ENCODE measurements around the gene EGFL7.
"Not testable (repeated sequence)": the region's sequence is repeated elsewhere in the genome, so short reads cannot be mapped to it uniquely, and the experiment has no call there.

Gene EGFL7

DNA sequence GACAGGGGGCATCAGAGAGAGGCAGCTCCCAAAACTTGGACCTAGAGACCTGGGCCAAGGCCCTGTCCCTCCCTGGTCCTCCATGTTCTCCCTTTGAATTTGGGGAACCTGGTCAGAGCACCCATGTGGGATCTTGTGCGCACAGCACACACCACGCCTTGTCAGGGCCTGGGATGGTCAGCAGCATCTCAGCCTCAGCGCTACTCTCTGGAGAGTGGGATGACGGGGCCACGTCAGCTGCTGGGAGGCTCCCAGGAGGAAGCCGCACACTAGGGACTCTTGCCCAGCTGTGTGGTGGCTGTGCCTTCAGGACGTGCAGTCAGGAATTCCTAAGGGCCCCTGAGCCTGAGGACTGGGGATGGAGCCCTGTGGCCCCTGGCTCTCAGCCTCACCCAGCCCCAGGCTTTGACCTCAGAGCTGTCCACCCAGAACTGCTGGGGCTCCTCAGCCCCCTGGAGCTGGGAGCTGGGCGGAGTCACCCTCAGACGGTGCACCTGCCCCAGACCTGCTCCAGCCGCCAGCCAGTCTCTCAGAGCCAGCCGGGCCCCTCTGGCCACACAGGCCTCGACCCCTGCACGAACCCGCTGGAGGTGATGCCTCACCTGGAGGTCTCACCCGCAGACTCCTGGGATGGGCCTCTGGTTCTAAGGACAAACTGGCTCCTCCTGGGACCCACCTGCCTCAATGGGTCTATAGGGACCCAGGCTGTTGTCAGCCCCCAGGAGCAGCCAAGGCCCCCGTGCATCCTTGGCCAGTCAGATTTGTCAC is 38.3 kb upstream of the EGFL7 start:
- no peak for DNase-seq (ENCODE audit: low read depth, low spot score)

GRCh38 chr9:136625101-136626065 is 37.3 kb upstream of the EGFL7 start:
- DNase-seq (ENCODE audit: low read depth, low spot score) = peak; percentile 60

GRCh38 chr9:136626066-136626725 is 36.5 kb upstream of the EGFL7 start:
- DNase-seq (ENCODE audit: low read depth, low spot score) = no peak

DNA sequence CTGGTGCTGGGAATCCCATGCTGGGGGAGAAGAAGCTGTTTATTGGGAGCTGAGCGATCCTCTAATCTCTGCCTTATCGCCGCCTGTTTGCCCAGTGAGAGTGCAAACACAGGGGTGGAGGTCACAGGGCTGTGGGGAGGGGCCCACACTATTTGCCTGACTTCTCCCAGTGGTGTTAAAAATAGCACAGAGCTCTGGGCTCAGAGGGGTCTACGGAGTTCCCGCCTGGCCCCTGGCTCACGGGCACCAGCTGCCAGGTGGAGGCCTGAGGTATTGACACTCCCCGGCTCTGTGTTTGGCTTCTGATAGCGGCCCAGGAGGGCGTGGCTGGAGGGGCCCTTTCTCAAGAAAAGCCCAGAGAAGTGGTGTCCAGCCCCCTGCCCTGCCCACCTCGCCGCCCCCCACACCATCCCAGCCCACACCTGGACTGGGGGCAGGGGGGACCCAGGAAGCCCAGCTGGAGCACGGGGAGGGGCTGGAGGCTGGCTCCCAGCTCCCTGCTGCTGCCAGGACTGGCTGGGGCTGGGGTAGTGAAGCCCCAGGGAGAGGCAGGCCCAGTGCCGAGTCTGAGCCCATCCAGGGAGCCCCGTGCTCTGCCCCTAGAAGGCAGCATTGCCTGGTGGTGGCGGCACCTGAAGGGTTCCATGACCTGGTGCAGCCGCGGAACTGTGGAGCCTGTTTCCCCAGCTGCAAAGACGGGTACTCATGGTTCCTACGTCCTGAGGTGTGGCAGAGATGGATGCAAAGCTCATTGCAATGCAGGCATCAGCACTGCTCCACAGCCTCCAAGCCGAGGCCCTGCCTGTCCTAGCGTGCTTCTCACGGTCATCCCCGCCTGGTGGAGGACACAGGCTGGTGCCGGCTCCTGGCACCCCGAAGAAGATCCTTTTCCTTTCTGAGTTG is 35.7 kb upstream of the EGFL7 start:
- no peak for DNase-seq (ENCODE audit: low read depth, low spot score)

GRCh38 chr9:136627703-136628102 is 35.0 kb upstream of the EGFL7 start:
- DNase-seq (ENCODE audit: low read depth, low spot score) = no peak

DNA sequence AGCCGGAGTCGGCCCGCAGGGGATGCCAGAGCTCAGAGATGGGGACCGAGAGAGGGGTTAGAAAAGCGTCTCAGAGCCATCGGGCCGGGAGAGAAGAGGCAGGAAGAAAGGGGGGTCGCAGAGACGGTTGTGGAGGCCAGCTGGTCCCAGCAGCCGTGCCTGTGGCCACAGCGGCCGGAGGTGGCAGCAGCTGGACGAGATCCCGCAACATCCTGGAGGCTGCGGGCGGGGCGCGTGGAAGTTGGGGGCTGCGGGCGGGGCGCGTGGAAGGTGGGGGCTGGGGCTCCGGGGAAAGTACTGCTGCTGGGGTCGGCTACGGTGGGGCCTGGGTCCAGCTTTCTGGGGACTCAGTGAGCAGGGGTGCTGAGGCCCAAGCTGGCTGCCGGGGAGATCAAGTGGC is 34.4 kb upstream of the EGFL7 start:
- DNase-seq (ENCODE audit: low read depth, low spot score) = no peak

GRCh38 chr9:136629001-136629878 is 33.5 kb upstream of the EGFL7 start:
- no peak for DNase-seq (ENCODE audit: low read depth, low spot score)

DNA sequence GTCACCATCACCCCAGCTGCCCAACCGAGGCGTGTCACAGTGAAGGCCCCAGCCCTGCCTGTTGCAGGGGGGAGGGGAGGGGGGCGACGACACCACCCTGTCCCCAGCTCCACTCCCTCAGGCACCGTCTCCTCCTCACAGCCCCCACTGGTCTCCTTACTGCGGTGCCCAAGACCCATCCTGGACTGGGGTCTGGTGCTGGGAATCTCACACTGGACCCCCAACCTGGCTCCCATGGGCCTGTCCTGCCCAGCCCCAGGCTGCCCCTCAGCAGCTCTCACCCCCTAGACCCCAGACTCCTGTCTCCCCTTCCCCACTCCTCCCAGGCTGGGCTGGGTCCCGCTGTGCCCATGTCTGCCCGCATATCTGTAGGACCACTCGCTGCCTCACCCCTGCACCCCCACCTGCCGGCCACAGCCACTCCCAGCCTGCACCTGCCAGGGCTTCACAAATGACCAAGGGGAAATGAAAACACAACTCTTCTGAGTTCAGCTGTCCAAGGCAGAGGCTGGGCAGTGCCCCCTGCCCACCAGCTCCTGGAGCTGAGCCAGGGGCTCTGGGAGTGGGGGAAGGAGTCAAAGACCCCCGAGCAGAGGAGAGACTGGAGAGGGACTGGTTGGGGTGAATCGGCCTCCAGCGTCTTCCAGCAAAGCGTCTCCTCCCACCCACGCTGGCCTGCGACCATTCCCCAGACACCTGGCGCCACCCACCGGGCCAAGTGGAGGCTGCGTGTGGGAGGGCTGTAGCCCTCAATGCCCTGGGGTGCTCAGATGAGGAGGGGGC is 32.6 kb upstream of the EGFL7 start:
- peak; percentile 87 for DNase-seq (ENCODE audit: low read depth, low spot score)

DNA sequence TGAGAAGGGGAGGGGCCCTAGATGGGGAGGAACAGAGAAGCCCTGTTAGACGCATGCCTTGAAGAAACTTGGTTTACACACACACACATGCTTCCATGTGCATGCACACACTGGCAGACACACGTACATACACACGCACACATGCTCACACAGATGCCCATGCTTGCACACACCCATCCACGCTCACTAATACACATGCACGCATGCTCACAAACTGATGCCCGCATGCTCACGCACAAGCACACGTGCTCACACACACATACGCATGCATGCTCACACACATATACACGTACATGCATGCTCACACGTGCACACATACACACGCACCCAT is 32.1 kb upstream of the EGFL7 start:
- DNase-seq (ENCODE audit: low read depth, low spot score) = no peak

GRCh38 chr9:136631038-136632000 is 31.4 kb upstream of the EGFL7 start:
- peak; percentile 83 for DNase-seq (ENCODE audit: low read depth, low spot score)

- not testable (repeated sequence) for DNase-seq (ENCODE audit: low read depth, low spot score)
Observed at GRCh38 chr9:136632072-136632471, 30.6 kb upstream of the EGFL7 start.

DNA sequence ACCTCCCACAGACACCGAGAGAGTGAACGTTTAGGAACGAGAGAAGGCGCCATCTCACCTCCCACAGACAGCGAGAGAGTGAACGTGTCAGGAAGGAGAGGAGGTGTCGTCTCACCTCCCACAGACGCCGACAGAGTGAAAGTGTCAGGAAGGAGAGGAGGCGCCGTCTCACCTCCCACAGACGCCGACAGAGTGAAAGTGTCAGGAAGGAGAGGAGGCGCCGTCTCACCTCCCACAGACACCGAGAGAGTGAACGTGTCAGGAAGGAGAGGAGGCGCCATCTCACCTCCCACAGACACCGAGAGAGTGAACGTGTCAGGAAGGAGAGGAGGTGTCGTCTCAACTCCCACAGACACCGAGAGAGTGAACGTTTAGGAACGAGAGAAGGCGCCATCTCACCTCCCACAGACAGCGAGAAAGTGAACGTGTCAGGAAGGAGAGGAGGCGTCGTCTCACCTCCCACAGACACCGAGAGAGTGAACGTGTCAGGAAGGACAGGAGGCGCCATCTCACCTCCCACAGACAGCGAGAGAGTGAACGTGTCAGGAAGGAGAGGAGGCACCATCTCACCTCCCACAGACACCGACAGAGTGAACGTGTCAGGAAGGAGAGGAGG is 30.1 kb upstream of the EGFL7 start:
- not testable (repeated sequence) for DNase-seq (ENCODE audit: low read depth, low spot score)

- no peak for DNase-seq (ENCODE audit: low read depth, low spot score)
Observed at GRCh38 chr9:136634904-136635303, 27.8 kb upstream of the EGFL7 start.

- DNase-seq (ENCODE audit: low read depth, low spot score) = no peak
Observed at GRCh38 chr9:136640171-136641111, 22.3 kb upstream of the EGFL7 start.

DNA sequence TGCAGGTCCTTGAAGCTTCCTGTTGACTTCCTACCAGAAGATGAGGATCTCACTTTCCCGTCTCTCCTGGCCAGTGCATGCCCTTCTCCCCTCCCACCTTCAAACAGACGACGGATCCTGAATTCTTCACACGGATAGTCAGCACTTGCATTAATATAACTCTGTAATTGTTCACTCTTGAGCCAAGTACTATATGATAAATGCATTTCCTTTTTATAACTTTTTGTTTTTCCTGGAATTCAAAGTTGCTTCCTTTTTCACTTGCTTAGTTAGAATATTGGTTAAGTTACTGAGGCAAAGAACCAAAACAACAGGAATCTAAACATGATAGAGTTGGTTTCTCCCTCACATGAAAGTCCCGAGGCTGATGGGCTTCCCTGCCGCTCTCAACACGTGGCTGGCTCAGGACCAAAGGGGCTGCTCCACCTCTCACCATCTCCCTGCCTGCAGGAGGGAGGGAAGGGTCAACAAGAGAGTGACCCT is 20.2 kb upstream of the EGFL7 start:
- DNase-seq (ENCODE audit: low read depth, low spot score) = no peak

GRCh38 chr9:136643596-136644342 is 18.9 kb upstream of the EGFL7 start:
- DNase-seq (ENCODE audit: low read depth, low spot score) = no peak

All from ELF-1 (cell line).